Measurements from ENCODE around the gene ETFDH.

GRCh38 chr4:158671665-158671914, 506 bp upstream of the ETFDH start, which contains the start of gene C4orf46:
- TF ChIP-seq EZH2 (IDR thresholded peaks at IDR 0.05; ENCODE audit: low read depth) (no peak), CTCF (conservative IDR thresholded peaks at IDR 0.05) (no peak)
